Thoracic aorta (tissue), 2 donors: ENCODE results near the gene ZNF32. TPM values are rescaled to one million over a fixed set of nuclear protein-coding genes. Genes with fewer than 3 reads are reported as not detected.
A peak's percentile ranks its signal among the peaks of the same experiment; 100 is the strongest.
"Not testable (repeated sequence)": the region's sequence is repeated elsewhere in the genome, so short reads cannot be mapped to it uniquely, and the experiment has no call there.

Experiments
- ATAC-seq: fragments of 150-250 bp; one replicate; pipeline ENCODE4 v1.8.0; 2017; ENCODE audit warnings: low read depth; ENCODE audit not compliant: insufficient number of reproducible peaks, low FRiP score
- DNase-seq: peaks from one replicate; pipeline ENCODE4 v3.0.0-alpha.2; 2020; ENCODE audit warnings: low spot score
- H3K27ac ChIP-seq, 2 donors: fragments of 200-600 bp; sonication (generic); 1 replicate in 1 of 2; 2 replicates in 1 of 2; pipeline ENCODE4 v1.5.1; 2016; ENCODE audit warnings: mild to moderate bottlenecking in 2 of 2, moderate library complexity in 2 of 2
- H3K27me3 ChIP-seq: fragments of 200-600 bp; sonication (generic); replicated peaks from 2 replicates; pipeline ENCODE4 v1.6.0; 2016; ENCODE audit warnings: mild to moderate bottlenecking; ENCODE audit not compliant: insufficient read depth
- H3K36me3 ChIP-seq: fragments of 200-600 bp; sonication (generic); one replicate; pipeline ENCODE4 v1.5.1; 2016
- H3K4me1 ChIP-seq, 2 donors: fragments of 200-600 bp; sonication (generic); 1 replicate in 1 of 2; 2 replicates in 1 of 2; pipeline versions ENCODE4 v1.5.1 to v1.6.0; 2016; ENCODE audit warnings: low read depth in 2 of 2, mild to moderate bottlenecking in 1 of 2; ENCODE audit not compliant: control insufficient read depth in 1 of 2
- H3K4me3 ChIP-seq: fragments of 200-600 bp; sonication (generic); 2 replicates; pipeline ENCODE4 v1.5.1; 2016; ENCODE audit warnings: mild to moderate bottlenecking
- H3K9me3 ChIP-seq: fragments of 200-600 bp; sonication (generic); 2 replicates; pipeline ENCODE4 v1.5.1; 2016
- CTCF ChIP-seq: fragments of 200-600 bp; sonication (generic); IDR thresholded peaks from one replicate; pipeline ENCODE4 v1.5.1; 2019; ENCODE audit warnings: antibody characterized with exemption
- total RNA-seq, 2 donors: library from RNA; depleted of rRNA; stranded (reverse); fragments of >200 nt; gene quantifications; one replicate each; pipeline versions ENCODE4 v1.1.0 to v1.2.3, GENCODE V29; 2016

ZNF32 gene
- total RNA-seq, 2 donors from 2014 or later: 19.6 to 22.9 TPM

GRCh38 chr10:43607199-43607573, 41.5 kb downstream of the ZNF32 start:
- peak overlapping the region in 1 of 2 donors; percentile 32 for H3K27ac ChIP-seq
- no peaks in the 10 kb centered on the region for H3K9me3 ChIP-seq
- no peak for TF ChIP-seq CTCF
- peak overlapping the region; percentile 85 for H3K4me3 ChIP-seq
- no peaks in the 10 kb centered on the region for H3K27me3 ChIP-seq
- peaks cover 8% of the 10 kb centered on the region for H3K36me3 ChIP-seq
- DNase-seq (no peak), ATAC-seq (no peak)
- peaks cover 0 to 7% of the 10 kb centered on the region in 2 donors for H3K4me1 ChIP-seq

- peak within 1 kb of the TSS; percentile 13 to 40 for H3K27ac ChIP-seq
- H3K36me3 ChIP-seq: peaks cover 5% of the 10 kb centered on the region
- no peaks in the 10 kb centered on the region for H3K27me3 ChIP-seq
- TF ChIP-seq CTCF: no peak
- peaks cover 0 to 7% of the 10 kb centered on the region in 2 donors for H3K4me1 ChIP-seq
- ATAC-seq: no peak
- DNase-seq: peak; percentile 15
- peak within 1 kb of the TSS; percentile 85 for H3K4me3 ChIP-seq
- H3K9me3 ChIP-seq: no peaks in the 10 kb centered on the region
These were observed 42.1 kb downstream of the ZNF32 start, which contains the start of gene ZNF485 for GRCh38 chr10:43606323-43607198. ZNF485 (plus strand) TSS chr10:43606438; CDS start chr10:43607051, 613 bp downstream.

GRCh38 chr10:43605850-43606322, 42.8 kb downstream of the ZNF32 start:
- no peaks in the 10 kb centered on the region for H3K9me3 ChIP-seq
- peak overlapping the region; percentile 85 for H3K4me3 ChIP-seq
- H3K27ac ChIP-seq: peak overlapping the region; percentile 13 to 40
- H3K4me1 ChIP-seq: peaks cover 0 to 7% of the 10 kb centered on the region in 2 donors
- H3K27me3 ChIP-seq: no peaks in the 10 kb centered on the region
- no peak for ATAC-seq
- H3K36me3 ChIP-seq: peaks cover 5% of the 10 kb centered on the region
- no peak for TF ChIP-seq CTCF
- DNase-seq: no peak

- H3K36me3 ChIP-seq, H3K27me3 ChIP-seq, H3K27ac ChIP-seq, H3K4me1 ChIP-seq, H3K4me3 ChIP-seq, DNase-seq, ATAC-seq, H3K9me3 ChIP-seq: not testable (repeated sequence)
These were observed 47.1 kb downstream of the ZNF32 start for GRCh38 chr10:43601576-43601975.

- TF ChIP-seq CTCF: no peak
- H3K4me1 ChIP-seq: no peaks in the 10 kb centered on the region
- DNase-seq (no peak), ATAC-seq (no peak)
- no peak overlapping the region for H3K4me3 ChIP-seq
- no peaks in the 10 kb centered on the region for H3K9me3 ChIP-seq
- H3K27ac ChIP-seq: no peak overlapping the region
- no peaks in the 10 kb centered on the region for H3K27me3 ChIP-seq
- no peaks in the 10 kb centered on the region for H3K36me3 ChIP-seq
These were observed 49.3 kb downstream of the ZNF32 start for GRCh38 chr10:43599333-43599732.
